Fibroblast of lung (primary cell): ENCODE measurements around the gene CTSA.

Experiments
- CTCF ChIP-seq, 2 donors: IDR thresholded peaks in 1 of 2; conservative IDR thresholded peaks in 1 of 2; 1 replicate in 1 of 2; 2 replicates in 1 of 2; pipeline ENCODE4 v1.5.1; 2011 to 2012; ENCODE audit warnings: low read length in 2 of 2, control low read depth in 1 of 2, inconsistent platforms in 1 of 2, low read depth in 1 of 2, mild to moderate bottlenecking in 1 of 2
- EZH2 ChIP-seq: IDR thresholded peaks from 2 replicates; pipeline ENCODE4 v1.5.1; 2012; ENCODE audit warnings: low read length, control low read depth, mild to moderate bottlenecking; ENCODE audit errors: missing control alignments

GRCh38 chr20:45905505-45906079, 14.5 kb downstream of the CTSA start:
- TF ChIP-seq CTCF (conservative IDR thresholded peaks at IDR 0.05 in 1 of 2, IDR thresholded peaks at IDR 0.05 in 1 of 2; ENCODE audit: low read depth in 1 of 2, low read length in 2 of 2) = no peak
- TF ChIP-seq EZH2 = no peak
